DMS53 (cell line): ENCODE data around the gene KCNIP4.
"Not testable (repeated sequence)": the region's sequence is repeated elsewhere in the genome, so short reads cannot be mapped to it uniquely, and the experiment has no call there.

Experiments used
- DNase-seq: peaks from one replicate; lab custom pipeline; 2025; lab: John Stamatoyannopoulos, UW

KCNIP4 gene

DNA sequence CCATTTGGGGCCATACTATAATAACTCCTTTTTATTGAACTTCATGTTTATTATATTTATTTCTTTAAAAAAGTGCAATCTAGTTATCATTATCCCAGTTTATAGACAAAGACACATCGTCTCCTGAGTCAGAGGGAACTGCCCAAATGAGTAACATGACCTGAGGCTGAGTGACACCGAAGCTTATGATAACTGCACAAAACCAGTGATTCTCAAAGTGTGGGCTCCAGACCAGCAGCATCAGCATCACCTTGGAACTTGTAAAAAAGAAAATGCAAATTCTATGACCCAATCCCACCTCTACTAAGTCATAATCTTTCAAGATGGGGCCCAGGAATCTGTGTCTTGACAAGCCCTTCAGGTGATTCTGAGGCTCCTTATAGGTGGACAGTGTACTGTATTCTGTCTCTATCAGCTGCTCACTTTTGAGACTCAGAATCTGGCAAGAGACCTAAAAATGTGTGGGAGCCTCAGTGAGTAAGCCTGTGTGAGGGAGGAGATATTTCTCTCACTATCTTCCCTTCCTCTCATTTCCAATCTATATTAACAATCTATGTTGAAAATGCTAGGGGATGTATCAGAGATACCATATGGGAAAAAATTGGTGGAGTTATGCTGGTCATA is 1101.3 kb downstream of the KCNIP4 start:
- DNase-seq = no peak

- no peak for DNase-seq
Observed at GRCh38 chr4:20844311-20844710, 1104.3 kb downstream of the KCNIP4 start.

DNA sequence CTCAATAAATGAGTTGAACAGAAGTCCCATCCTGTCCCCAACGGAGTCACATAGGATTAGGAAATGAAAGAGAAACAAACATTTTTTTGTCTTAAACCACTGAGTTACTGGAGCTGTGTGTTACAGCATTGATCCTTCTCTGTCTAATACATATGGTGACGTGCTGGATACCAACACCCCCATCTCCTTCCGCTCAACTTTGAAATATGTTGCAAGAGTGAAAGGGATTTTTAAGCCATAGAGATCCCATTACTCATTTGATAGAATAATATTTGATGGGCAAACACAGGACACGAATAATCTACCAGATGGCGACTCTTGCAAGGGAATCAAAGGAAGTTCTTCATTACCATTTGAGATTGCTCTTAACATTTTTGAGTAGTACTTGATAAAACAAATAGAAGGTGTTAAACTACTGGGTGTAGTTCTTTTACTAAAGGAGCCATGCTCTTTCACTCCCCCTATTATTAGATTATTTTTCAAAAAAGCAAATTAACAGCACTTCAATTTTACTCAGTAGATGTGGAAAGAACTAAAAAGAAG is 1107.9 kb downstream of the KCNIP4 start:
- DNase-seq = peak; percentile 77

GRCh38 chr4:20839957-20840356 is 1108.6 kb downstream of the KCNIP4 start:
- DNase-seq = peak; percentile 68

DNA sequence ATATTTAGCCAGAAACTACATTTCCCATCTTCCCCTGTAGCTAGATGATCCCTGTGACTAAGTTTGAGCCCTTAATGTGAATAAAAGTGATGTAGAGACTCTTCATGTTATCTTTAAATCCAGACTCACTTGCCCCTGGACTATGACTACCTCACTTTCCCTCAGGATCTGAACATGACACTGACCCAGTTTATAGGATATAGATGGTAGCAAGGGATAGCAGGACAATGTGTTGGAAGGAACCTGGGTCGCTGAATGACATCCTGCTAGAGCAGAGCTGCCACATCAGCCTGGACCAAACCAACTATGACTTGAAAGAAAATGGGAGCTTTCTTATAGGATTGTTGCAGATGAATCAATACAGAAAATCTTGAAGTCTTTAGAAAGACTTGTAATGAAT is 1110.1 kb downstream of the KCNIP4 start:
- no peak for DNase-seq

DNA sequence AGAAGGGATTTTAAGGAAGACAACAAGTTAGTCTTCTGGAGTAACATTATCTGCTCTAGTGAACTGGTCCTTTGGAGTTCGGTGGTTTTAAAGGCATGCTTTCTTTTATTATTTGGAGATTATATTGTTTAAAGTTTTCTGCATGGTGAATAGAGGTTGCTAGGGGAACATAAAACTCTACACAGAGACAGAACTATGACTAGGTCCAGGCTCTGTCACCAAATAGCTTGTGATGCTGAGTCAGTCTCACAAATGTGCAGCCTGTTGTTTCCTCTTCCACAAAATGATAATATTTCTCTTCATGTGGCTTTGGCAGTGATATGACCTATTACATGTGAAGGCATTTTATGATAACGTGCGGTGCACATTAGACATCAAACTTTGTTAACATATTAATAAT is 1115.7 kb downstream of the KCNIP4 start:
- DNase-seq = no peak

DNA sequence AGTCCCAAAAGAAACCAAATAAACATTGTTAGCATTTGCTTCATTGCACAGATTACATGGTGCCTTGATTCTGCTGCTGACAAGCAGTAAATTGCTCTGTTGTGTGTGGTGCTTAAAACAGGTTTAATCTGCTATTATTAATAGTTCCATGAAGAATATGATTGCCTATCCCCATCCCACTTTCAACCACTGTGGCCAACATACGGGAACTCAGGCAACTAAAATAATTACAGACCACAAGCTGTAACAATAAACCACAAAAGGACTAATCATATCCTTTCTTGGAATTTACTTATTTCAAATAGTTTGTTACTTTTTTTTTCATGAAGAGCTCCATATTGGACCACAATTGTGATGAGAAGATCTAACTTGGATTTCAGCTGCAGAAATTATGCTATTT is 1116.8 kb downstream of the KCNIP4 start:
- DNase-seq = no peak

DNA sequence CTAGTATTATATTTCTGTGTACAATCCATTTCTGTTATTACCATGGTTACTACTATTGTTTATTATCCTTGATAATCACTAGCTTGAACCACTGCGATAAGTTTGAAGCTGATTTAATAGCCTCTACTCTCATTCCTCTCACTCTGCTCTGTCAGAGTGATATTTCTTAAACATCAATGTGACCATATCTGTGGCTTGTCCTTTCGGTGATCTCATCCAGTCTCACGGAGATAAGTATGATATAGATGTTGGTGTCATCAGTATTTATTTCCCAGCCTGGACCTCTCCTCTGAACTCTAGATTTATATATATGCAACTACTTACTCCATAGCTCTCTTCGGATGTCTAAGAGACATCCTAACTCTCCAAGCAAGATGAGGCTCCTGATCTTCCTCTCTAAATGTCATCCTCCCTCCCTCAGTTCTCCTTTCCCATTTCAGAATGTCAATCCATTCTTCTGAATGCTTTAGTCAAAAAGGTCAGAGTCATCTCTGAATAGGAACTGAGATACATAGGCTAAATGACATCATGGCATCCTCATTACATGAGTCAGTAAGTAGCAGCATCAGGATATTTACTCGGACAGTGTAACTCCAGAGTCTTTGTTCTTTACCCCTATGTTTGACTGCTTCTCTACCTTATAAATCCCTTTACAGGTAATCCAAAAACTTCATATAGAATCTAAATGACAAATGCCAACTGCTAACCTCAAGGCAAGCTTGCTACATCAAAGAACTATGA is 1118.8 kb downstream of the KCNIP4 start:
- peak; percentile 16 for DNase-seq

GRCh38 chr4:20825505-20825904 is 1123.1 kb downstream of the KCNIP4 start:
- no peak for DNase-seq

DNA sequence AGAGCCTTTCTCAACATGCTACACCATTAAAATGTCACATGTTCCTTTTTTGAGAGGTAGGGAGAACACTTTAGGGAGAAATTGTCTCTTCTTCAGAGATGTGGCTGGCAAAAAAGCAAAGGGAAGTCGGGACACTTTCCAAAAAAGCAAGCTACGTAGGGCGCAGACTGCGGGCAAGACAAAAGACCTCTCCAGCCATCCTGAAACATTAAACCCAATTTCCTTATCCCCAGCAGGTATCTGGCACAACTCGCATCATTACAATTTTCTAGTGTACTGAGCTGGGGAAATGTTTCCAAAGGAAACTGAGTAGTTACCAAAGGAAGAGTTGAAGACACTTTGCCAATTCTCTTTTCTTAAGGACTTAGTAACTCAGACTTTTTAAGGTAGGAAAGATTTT is 1132.3 kb downstream of the KCNIP4 start:
- no peak for DNase-seq

DNA sequence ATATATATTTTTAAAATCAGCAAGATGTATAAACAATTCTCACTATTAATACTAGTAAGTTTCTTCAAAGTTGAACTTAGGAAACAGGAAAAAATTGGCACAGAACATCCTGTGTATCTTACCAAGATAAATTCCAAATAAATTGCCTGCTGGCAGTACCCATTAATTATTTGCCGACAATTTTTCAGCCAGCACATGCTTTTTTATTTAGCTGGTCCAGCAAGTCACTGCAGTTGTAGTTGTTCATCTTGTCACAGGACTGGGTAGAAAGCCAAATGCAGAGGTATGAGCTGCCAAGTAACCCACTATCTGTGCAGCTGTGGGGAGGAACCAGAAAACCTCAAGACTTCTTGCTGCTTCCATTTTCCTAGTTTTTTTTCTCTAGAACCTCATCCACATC is 1134.9 kb downstream of the KCNIP4 start:
- DNase-seq = no peak

GRCh38 chr4:20809812-20810211 is 1138.8 kb downstream of the KCNIP4 start:
- peak; percentile 98 for DNase-seq

GRCh38 chr4:20805716-20806115 is 1142.9 kb downstream of the KCNIP4 start:
- peak; percentile 23 for DNase-seq

- DNase-seq = no peak
Observed at GRCh38 chr4:20787940-20788665, 1160.5 kb downstream of the KCNIP4 start.

- DNase-seq = not testable (repeated sequence)
Observed at GRCh38 chr4:20783134-20783533, 1165.4 kb downstream of the KCNIP4 start.

DNA sequence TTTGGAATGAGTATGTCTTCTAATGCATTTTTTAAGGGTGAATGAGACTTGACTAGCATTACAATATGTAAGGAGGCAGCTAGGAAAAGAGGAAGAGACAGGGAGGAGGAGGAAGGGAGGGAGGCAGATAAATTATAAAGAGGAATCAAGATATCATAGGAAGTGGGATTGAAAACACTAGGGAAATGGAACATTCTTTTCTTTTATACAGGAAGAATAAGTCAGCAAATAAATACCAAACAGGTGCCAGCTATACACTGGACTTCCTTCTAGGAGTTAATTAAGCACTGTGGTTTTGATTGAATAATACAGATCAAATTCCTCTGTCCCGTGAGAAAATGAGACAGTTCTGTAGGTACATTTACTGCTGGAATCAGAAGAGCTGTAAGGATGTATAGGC is 1169.7 kb downstream of the KCNIP4 start:
- DNase-seq = no peak

GRCh38 chr4:20773144-20773997 is 1175.2 kb downstream of the KCNIP4 start:
- DNase-seq = peak; percentile 90

DNA sequence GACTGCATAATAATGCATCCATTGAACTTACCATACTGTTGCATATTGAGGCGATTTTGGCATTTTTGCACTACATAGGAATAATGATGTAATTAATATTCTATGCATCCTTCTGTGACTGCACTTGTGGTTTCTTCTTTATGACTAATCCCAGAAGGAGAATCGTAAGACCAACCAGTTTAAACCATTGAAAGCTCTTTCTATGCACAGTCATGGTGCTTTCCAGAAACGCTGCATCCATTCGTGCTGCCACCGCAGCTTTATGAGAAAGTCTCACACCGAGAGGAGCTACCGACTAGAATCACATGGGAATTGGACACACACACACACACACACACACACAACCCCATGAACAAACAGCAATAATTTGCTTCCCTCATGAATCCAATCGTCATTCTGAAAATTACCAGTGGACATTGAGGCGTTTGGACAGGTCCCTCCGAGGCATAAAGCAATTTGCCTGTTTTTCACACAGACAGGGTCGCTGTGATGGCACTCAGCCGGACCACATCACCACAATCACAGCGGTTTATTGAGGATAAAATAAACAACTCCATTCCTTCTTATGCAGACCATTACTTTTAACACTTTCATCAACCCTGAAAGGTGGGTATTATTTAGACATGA is 1184.1 kb downstream of the KCNIP4 start:
- no peak for DNase-seq

DNA sequence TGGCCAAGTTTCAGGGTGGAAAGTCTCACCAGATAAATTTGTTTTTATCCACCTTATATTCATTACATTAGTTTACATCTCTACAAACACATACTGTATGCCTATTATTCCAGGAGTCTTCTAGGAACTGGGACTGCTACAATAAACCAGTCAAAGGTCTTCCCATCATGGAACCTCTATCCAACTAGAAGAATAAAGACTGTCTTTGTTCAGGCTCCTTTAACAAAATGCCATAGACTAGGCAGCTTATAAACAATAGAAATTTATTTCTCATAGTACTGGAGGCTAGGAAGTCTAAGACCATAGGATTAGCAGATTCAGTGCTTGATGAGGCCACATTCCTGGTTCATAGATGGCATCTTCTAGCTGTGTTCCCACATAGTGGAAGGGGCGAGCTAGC is 1186.7 kb downstream of the KCNIP4 start:
- no peak for DNase-seq

- DNase-seq = no peak
Observed at GRCh38 chr4:20761382-20761781, 1187.2 kb downstream of the KCNIP4 start.

GRCh38 chr4:20760053-20760452 is 1188.5 kb downstream of the KCNIP4 start:
- DNase-seq = peak; percentile 32
